Measurements from ENCODE around the gene SHROOM1.
A peak's percentile ranks its signal among the peaks of the same experiment; 100 is the strongest.
"Not testable (repeated sequence)": the region's sequence is repeated elsewhere in the genome, so short reads cannot be mapped to it uniquely, and the experiment has no call there.

The SHROOM1 gene

GRCh38 chr5:132804219-132804618, 26.2 kb downstream of the SHROOM1 start:
- not testable (repeated sequence) for DNase-seq

- DNase-seq, result not testable (repeated sequence)
These were observed 27.8 kb downstream of the SHROOM1 start for GRCh38 chr5:132802685-132803066.

- DNase-seq, result no peak
These were observed 28.3 kb downstream of the SHROOM1 start for GRCh38 chr5:132802044-132802684.

GRCh38 chr5:132800545-132800944, 29.9 kb downstream of the SHROOM1 start:
- no peak for DNase-seq

GRCh38 chr5:132799392-132799791, 31.1 kb downstream of the SHROOM1 start:
- DNase-seq, result no peak

GRCh38 chr5:132797651-132798050, 32.8 kb downstream of the SHROOM1 start:
- DNase-seq, result no peak

- no peak for DNase-seq
These were observed 39.4 kb downstream of the SHROOM1 start for GRCh38 chr5:132791026-132791425.

- no peak for DNase-seq
These were observed 40.1 kb downstream of the SHROOM1 start for GRCh38 chr5:132790201-132790865.

GRCh38 chr5:132788990-132789886, 41.2 kb downstream of the SHROOM1 start:
- no peak for DNase-seq

GRCh38 chr5:132788508-132788907, 41.9 kb downstream of the SHROOM1 start:
- DNase-seq, result no peak

GRCh38 chr5:132787076-132787475, 43.4 kb downstream of the SHROOM1 start:
- no peak for DNase-seq

- no peak for DNase-seq
These were observed 44.6 kb downstream of the SHROOM1 start for GRCh38 chr5:132785864-132786263.

GRCh38 chr5:132785365-132785764, 45.1 kb downstream of the SHROOM1 start:
- no peak for DNase-seq

GRCh38 chr5:132782101-132782500, 48.3 kb downstream of the SHROOM1 start:
- peak; percentile 57 to 67 for DNase-seq

GRCh38 chr5:132781029-132781428, 49.4 kb downstream of the SHROOM1 start:
- DNase-seq, result no peak

GRCh38 chr5:132780577-132780976, 49.9 kb downstream of the SHROOM1 start:
- DNase-seq, result no peak

GRCh38 chr5:132779961-132780360, 50.5 kb downstream of the SHROOM1 start:
- no peak for DNase-seq

GRCh38 chr5:132778856-132779255, 51.6 kb downstream of the SHROOM1 start:
- no peak for DNase-seq

GRCh38 chr5:132778129-132778528, 52.3 kb downstream of the SHROOM1 start:
- no peak for DNase-seq

GRCh38 chr5:132777209-132778069, 53.0 kb downstream of the SHROOM1 start, which contains the start of gene SEPTIN8:
SEPTIN8 (minus strand) TSS chr5:132777239; CDS start chr5:132777137, 102 bp downstream.
- peak; percentile 25 to 44 for DNase-seq

- no peak for DNase-seq
These were observed 53.6 kb downstream of the SHROOM1 start for GRCh38 chr5:132776938-132777208.

- DNase-seq, result no peak
These were observed 54.1 kb downstream of the SHROOM1 start for GRCh38 chr5:132776131-132776937.

Measured in inflammatory macrophage (primary cell).